Gastroesophageal sphincter (tissue), 4 donors: Measurements from ENCODE around the gene ARIH1. TPM values are rescaled to one million over a fixed set of nuclear protein-coding genes. Genes with fewer than 3 reads are reported as not detected.

Source experiments
- ATAC-seq: fragments of 150-250 bp; one replicate; pipeline ENCODE4 v1.9.1; 2016; ENCODE audit warnings: mild to moderate bottlenecking, moderate library complexity
- H3K27ac ChIP-seq, 4 donors: fragments of 200-600 bp; sonication (generic) in 3 of 4; 1 replicate in 3 of 4; 2 replicates in 1 of 4; pipeline ENCODE4 v1.5.1; 2016 to 2019
- H3K27me3 ChIP-seq: fragments of 200-600 bp; sonication (generic); one replicate; pipeline ENCODE4 v1.5.1; 2019
- H3K36me3 ChIP-seq, 2 donors: fragments of 200-600 bp; sonication (generic); one replicate each; pipeline ENCODE4 v1.5.1; 2019; ENCODE audit warnings: control low read depth in 1 of 2
- H3K4me1 ChIP-seq, 3 donors: fragments of 200-600 bp; sonication (generic); 1 replicate in 2 of 3; 2 replicates in 1 of 3; pipeline ENCODE4 v1.5.1; 2016 to 2019; ENCODE audit warnings: control low read depth in 2 of 3
- H3K4me3 ChIP-seq, 2 donors: fragments of 200-600 bp; sonication (generic); one replicate each; pipeline ENCODE4 v1.5.1; 2019; ENCODE audit warnings: mild to moderate bottlenecking in 1 of 2, moderate library complexity in 1 of 2
- H3K9me3 ChIP-seq, 3 donors: fragments of 200-600 bp; sonication (generic); one replicate each; pipeline ENCODE4 v1.5.1; 2017 to 2019; ENCODE audit warnings: control low read depth in 2 of 3
- EP300 ChIP-seq: sonication (generic); formaldehyde crosslinking; IDR thresholded peaks from one replicate; pipeline ENCODE4 v1.6.1; 2017; ENCODE audit warnings: antibody characterized with exemption, mild to moderate bottlenecking
- POLR2A ChIP-seq, 2 donors: fragments of 450-650 bp; IDR thresholded peaks; one replicate each; pipeline ENCODE4 v1.6.1; 2017; ENCODE audit warnings: antibody characterized with exemption in 2 of 2, mild to moderate bottlenecking in 2 of 2, moderate library complexity in 1 of 2
- POLR2AphosphoS5 ChIP-seq: sonication (generic); formaldehyde crosslinking; IDR thresholded peaks from one replicate; pipeline ENCODE4 v1.6.1; 2017; ENCODE audit warnings: antibody characterized with exemption
- WGBS, 2 donors: methylation state at CpG; one replicate each; pipeline ENCODE4 v1.1.5; 2018; ENCODE audit warnings: low coverage in 1 of 2; 5-methylcytosine and 5-hydroxymethylcytosine counted together
- total RNA-seq, 4 donors: library from RNA; depleted of rRNA; stranded (reverse); fragments of >200 nt; gene quantifications; one replicate each; pipeline ENCODE4 v1.1.0, GENCODE V29; 2016
- TF ChIP-seq, protein P1 (sequence below), 4 experiments: fragments of 200-600 bp in 2 of 4; fragments of 450-650 bp in 2 of 4; sonication (generic) in 1 of 4; IDR thresholded peaks; one replicate each; pipeline ENCODE4 v1.5.1; 2017 to 2019; ENCODE audit warnings: antibody characterized with exemption in 4 of 4, mild to moderate bottlenecking in 2 of 4, moderate library complexity in 2 of 4

ARIH1 gene
- total RNA-seq, 4 donors from 2014 or later = 45.4 to 65.3 (median 56.4) TPM

DNA sequence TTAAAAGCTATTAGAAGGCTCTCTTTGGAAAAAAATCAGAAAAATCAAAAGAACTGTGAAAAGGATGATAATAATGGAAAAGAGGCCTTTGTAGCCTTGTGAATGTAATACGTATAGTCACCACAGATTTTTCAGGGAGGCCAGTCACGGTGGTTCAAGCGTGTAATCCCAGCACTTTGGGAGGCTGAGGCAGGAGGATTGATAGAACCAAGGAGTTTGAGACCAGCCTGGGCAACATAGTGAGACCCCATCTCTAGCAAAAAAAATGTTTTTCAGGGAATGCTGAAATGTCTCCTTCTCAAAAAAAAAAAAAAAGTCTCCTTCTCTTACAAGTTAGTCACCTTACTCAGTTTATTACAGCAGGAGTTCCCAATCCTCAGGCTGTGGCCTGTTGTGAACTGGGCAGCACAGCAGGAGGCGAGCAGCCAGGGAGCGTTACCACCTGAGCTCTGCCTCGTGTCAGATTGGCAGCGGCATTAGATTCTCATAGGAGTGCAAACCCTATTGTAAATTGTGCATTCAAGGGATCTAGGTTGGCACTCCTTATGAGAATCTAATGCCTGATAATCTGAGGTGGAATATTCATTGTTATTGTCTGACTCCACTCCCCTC lies 15.9 kb downstream of the ARIH1 start:
- no peak overlapping the region for H3K27ac ChIP-seq
- H3K4me1 ChIP-seq = peaks cover 17 to 97% (median 23%) of the 10 kb centered on the region in 3 donors
- no peaks in the 10 kb centered on the region for H3K9me3 ChIP-seq
- 83 to 100% methylated on average over 4 to 6 of the region's 7 CpGs for WGBS, 2 donors
- ATAC-seq = no peak
- no peaks in the 10 kb centered on the region for H3K36me3 ChIP-seq
- H3K4me3 ChIP-seq = no peak overlapping the region
- TF ChIP-seq POLR2A (IDR thresholded peaks at IDR 0.05) = no peak
- TF ChIP-seq, protein P1, sequence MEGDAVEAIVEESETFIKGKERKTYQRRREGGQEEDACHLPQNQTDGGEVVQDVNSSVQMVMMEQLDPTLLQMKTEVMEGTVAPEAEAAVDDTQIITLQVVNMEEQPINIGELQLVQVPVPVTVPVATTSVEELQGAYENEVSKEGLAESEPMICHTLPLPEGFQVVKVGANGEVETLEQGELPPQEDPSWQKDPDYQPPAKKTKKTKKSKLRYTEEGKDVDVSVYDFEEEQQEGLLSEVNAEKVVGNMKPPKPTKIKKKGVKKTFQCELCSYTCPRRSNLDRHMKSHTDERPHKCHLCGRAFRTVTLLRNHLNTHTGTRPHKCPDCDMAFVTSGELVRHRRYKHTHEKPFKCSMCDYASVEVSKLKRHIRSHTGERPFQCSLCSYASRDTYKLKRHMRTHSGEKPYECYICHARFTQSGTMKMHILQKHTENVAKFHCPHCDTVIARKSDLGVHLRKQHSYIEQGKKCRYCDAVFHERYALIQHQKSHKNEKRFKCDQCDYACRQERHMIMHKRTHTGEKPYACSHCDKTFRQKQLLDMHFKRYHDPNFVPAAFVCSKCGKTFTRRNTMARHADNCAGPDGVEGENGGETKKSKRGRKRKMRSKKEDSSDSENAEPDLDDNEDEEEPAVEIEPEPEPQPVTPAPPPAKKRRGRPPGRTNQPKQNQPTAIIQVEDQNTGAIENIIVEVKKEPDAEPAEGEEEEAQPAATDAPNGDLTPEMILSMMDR (IDR thresholded peaks at IDR 0.05) = no peak
- TF ChIP-seq POLR2AphosphoS5 = no peak
- no peak for TF ChIP-seq EP300
- H3K27me3 ChIP-seq = no peaks in the 10 kb centered on the region

DNA sequence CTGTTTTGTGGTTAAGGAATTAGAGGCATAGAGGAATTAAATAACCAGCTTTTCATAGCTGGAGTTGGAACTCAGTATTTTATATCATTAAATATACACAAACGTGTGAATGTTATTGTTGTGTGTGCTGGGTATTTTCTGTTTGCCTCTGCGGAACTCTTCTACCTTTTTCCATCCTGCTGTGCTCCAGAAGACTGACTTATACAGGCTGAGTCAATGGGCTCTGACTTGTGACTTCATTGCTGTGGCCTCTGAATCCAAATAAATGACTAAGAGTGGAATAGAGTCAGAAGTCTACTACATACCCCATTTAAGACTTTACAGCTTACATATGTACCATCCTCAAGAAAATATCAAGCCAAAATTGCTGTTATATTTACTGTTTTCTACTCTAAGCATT lies 17.6 kb downstream of the ARIH1 start:
- no peak for ATAC-seq
- H3K4me1 ChIP-seq = peaks cover 17 to 100% (median 25%) of the 10 kb centered on the region in 3 donors

DNA sequence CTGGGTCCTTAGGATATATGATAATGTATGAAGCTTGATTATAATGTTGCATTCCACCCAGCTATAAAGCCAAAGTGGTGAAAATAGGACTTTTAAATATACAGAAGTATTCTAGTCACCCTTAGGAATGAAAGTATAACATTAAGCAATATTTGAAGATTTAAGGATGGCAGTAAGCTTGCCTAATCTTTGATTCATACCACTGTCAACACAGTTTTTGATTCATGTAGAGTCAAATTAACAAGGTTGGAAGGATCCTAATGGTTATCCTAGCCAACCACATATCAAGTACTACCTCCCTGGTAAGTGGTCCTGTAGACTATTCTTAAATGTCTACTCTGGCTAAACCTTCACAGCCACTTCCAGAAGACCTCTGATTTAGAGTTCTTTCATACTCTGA lies 18.6 kb downstream of the ARIH1 start:
- Histone ChIP-seq H3K27ac (no peak overlapping the region), H3K36me3 (no peaks in the 10 kb centered on the region), H3K4me1 (peaks cover 17 to 100% (median 18%) of the 10 kb centered on the region in 3 donors), H3K27me3 (no peaks in the 10 kb centered on the region), H3K4me3 (no peak overlapping the region), H3K9me3 (no peaks in the 10 kb centered on the region)
- TF ChIP-seq EP300 = no peak
- TF ChIP-seq POLR2A (IDR thresholded peaks at IDR 0.05) = no peak
- no peak for ATAC-seq

More for the DNA sequence above, 17.6 kb downstream of the ARIH1 start:
- Histone ChIP-seq H3K4me3 (no peak overlapping the region), H3K27ac (no peak overlapping the region), H3K9me3 (no peaks in the 10 kb centered on the region), H3K27me3 (no peaks in the 10 kb centered on the region), H3K36me3 (no peaks in the 10 kb centered on the region)
- 22 to 44% methylated on average over 2 of the region's 2 CpGs for WGBS, 2 donors
- TF ChIP-seq, protein P1 (IDR thresholded peaks at IDR 0.05) = no peak
- TF ChIP-seq POLR2A (IDR thresholded peaks at IDR 0.05) (no peak), POLR2AphosphoS5 (no peak), EP300 (no peak)

DNA sequence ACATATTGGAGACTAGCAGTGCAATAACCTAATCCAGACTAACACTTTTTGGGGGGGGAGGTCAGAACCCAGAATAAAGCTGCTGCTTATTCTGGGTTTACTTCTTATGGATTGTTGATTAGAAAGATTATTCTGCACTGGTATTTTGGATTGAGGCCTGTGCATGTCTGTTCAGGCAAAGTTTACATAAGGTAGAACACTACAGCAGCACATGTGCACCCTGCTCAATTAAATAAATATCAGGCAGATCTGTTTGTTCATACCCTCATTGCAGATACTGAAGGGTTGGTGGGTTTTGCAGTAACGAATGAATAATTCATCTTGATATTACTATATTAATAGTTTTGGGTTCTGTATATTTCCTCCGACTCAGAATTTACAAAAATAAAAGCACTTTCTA lies 19.1 kb downstream of the ARIH1 start:
- H3K27me3 ChIP-seq = no peaks in the 10 kb centered on the region
- no peak for ATAC-seq
- 23 to 37% methylated on average over 2 of the region's 2 CpGs for WGBS, 2 donors
- H3K9me3 ChIP-seq = no peaks in the 10 kb centered on the region
- no peak overlapping the region for H3K27ac ChIP-seq
- H3K4me1 ChIP-seq = peaks cover 17 to 100% (median 18%) of the 10 kb centered on the region in 3 donors
- no peaks in the 10 kb centered on the region for H3K36me3 ChIP-seq
- H3K4me3 ChIP-seq = no peak overlapping the region
- TF ChIP-seq POLR2A (IDR thresholded peaks at IDR 0.05) (no peak), EP300 (no peak), POLR2AphosphoS5 (no peak)
- TF ChIP-seq, protein P1 (IDR thresholded peaks at IDR 0.05) = no peak

DNA sequence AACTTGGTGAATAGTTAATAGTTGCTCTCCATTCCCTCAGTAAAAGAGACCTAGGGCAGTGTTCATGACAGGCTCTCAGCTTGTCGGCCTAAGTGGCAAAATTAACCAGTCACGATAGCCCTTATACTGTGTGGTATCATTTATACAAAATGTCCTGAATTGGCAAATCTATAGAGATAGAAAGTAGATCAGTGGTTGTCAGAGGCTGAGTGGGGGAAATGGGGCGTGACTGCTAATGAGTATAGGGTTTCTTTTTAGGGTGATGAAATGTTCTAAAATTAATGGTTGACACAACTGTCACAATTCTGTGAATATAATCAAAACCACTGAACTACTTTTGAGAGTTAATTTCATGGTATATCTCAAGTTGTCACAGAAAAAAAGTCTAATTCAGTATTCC lies 20.9 kb downstream of the ARIH1 start:
- H3K27ac ChIP-seq = no peak overlapping the region
- no peak for ATAC-seq
- no peak overlapping the region for H3K4me3 ChIP-seq
- peaks cover 0 to 6% of the 10 kb centered on the region in 2 donors for H3K36me3 ChIP-seq
- TF ChIP-seq, protein P1 (IDR thresholded peaks at IDR 0.05) = no peak
- TF ChIP-seq POLR2AphosphoS5 (no peak), EP300 (no peak), POLR2A (IDR thresholded peaks at IDR 0.05) (no peak)
- no peaks in the 10 kb centered on the region for H3K9me3 ChIP-seq
- H3K4me1 ChIP-seq = peaks cover 9 to 83% (median 18%) of the 10 kb centered on the region in 3 donors
- 80 to 100% methylated on average over 2 to 3 of the region's 3 CpGs for WGBS, 2 donors
- H3K27me3 ChIP-seq = no peaks in the 10 kb centered on the region
